HG02840 (cell line): Measurements from ENCODE around the gene SYT17.

Experiments used
- ATAC-seq: cut with Tn5 transposase; IDR thresholded peaks from one replicate; pipeline ENCODE4 v1.9.1; 2021; ENCODE audit warnings: mild to moderate bottlenecking, moderate library complexity, moderate number of reproducible peaks; ENCODE audit not compliant: unreplicated experiment, low FRiP score

Gene SYT17

GRCh38 chr16:19291475-19291874 lies 123.4 kb downstream of the SYT17 start:
- no peak for ATAC-seq

DNA sequence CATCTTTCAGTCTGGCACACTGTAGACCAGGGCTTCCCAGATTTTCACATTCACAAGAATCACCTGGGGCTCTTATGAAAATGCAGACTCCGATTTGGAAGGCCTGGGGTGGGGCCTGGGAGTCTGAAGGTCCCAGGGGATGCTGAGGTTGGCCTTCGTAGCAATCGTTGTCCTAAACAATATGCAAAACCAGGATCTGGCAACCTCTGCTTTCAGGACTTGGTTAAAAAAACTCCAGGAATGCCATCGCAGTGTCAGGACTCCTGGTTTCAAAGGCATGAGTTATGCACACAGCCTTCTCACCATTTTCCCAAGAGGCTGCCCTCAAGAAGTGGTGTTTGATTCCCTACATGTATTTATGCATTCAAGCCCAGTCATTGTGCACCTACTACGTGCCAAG lies 124.1 kb downstream of the SYT17 start:
- ATAC-seq: no peak

GRCh38 chr16:19294156-19294649 lies 126.2 kb downstream of the SYT17 start:
- peak; percentile 78 for ATAC-seq

DNA sequence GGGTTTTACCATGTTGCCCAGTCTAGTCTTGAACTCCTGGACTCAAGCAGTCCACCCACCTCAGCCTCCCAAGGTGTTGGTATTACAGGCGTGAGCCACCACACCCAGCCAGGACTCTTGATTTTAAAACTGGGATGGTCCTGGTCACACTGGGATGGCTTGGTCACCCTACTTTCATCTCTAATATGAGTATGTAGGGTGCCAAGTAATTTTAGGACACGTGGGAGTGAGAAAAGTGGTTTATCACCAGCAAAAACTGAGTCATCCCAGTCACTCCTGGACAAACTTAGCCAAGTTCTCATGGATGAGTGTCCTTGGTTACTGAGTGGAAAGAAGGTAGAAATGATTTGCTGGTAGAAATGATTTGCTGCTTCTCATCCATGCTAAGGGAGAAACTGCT lies 127.4 kb downstream of the SYT17 start:
- no peak for ATAC-seq

DNA sequence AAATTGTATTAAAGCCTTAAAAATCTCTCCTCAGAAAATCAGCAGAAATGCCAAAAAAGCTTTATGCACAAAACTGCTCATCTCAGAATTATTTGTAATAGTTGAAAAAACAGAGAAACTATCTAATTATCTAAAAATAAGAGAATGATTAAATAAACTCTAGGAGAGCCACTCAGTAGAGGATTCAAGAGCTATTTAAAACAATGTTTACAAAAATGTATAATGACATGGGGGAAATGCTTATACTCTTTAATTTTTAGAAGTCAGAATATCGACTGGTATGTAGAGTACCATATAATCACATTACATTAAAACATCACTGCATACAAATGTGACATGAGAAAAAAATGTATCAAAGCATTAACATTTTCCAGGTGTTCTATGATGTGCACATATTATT lies 129.4 kb downstream of the SYT17 start:
- no peak for ATAC-seq

DNA sequence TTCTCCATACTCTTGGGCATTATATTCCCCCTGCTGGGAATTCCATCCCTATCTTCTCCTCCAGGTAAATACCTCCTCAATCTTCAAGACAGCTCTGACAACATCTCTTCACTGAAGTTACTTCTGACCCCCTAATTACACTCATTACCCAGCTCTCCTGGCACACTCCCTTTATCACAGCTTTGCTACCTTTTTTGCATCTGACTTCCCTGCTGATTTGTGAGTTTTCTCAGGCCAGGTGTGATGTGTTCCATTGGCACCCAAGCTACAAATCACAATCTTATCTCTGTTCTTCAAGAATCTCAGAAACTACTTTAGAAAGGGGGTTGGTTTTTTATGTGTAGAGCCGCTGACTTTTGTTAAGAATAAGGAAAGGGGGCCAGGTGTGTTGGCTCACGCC lies 131.5 kb downstream of the SYT17 start:
- no peak for ATAC-seq

DNA sequence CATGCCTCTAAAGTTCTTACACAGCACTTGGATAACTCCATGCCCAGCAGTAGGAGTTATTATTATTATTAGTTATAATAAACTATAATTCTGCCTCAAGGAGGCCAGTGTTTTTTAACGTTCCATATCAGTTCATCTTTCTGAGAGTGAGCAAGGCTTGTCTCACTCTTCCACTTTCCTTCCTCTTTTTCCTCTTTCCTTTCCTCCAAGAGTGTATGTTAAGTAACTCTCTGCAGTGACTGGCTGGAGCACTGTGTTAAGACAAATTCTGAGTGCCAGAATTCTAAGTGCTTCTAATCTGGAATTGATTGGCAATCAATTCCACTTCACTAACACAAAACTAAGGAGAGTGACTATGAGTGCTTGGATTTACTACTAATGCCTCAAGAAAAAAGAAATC lies 133.9 kb downstream of the SYT17 start:
- no peak for ATAC-seq

GRCh38 chr16:19304750-19305149 lies 136.7 kb downstream of the SYT17 start:
- ATAC-seq: no peak

GRCh38 chr16:19305443-19305842 lies 137.4 kb downstream of the SYT17 start:
- ATAC-seq: no peak

DNA sequence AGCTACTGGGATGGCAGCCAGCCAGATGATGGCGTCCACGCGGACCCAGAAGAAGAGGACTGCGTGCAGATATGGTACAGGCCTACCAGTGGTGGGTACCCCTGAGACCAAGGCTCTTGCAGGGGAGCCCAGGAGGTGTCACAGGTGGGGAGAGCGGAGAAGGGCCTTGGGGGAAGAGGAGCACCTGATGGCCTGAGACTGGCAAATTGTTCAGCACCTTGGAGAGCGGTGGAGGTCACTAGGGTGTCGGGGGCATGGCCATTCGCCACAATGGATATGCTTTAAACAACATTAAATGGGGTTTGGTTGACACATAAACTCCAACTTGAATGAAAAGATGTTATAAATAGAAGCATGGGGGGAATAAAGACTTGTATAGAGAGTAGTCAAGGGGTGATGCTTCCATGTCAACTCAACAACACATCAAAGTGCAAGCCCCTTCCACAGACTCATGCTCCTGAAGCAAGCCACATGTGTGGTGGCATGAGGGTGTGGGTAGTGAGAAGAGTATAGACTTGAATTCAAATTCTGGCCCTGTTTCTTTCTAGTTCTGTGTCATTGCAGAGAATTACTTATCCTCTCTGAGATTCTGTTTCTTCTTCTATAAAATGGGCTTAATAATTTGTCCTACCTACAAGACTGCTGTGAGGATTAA lies 139.7 kb downstream of the SYT17 start:
- no peak for ATAC-seq

DNA sequence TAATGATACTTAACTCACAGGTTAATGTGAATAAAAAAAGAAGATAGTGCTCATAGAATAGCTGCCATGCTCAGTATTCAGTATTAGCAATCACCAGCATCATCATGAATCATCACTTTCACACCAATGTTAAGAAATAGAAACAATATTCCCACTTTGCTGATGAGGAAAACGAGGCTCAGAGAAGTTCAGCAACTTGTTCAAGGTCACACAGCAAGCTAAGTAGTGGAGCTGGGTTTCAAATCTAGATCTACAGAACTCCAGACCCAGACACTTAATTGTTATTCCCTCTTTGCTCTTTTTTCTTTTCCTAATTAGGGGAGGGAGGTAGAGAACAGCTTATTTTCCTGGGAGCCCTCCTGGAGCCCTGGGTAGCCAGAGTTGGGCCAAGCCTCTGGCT lies 140.4 kb downstream of the SYT17 start:
- ATAC-seq: no peak

DNA sequence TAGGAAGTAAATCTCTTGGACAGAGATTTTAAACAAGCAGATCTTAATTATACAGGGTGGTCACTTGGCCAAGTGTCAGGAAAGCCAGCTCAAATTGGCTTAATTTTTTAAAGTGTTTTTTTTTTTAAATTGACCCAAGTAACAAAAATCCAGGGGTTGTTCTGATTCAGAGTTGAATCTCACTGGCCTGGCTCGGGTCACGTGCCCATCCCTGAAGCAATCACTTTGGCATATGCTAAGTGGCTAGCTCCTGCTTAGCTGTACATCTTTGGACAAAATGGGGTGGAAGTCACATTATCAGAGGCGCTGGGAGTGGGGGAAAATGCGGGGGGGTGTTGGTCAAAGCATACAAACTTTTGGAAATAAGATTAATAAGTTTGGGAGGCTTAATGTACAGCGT lies 141.1 kb downstream of the SYT17 start:
- no peak for ATAC-seq

GRCh38 chr16:19314718-19315425 lies 146.8 kb downstream of the SYT17 start:
- ATAC-seq: no peak

GRCh38 chr16:19315889-19316433 lies 147.9 kb downstream of the SYT17 start:
- ATAC-seq: no peak

- no peak for ATAC-seq
Measured at GRCh38 chr16:19316846-19317245, 148.8 kb downstream of the SYT17 start.
